HL-60 (cell line): ENCODE results near the gene SEBOX.
A peak's percentile ranks its signal among the peaks of the same experiment; 100 is the strongest.

Experiments
- DNase-seq, 2 experiments: peaks; one replicate each; pipeline ENCODE4 v3.0.0-alpha.2; 2010 to 2020; ENCODE audit warnings: low read depth in 1 of 2, low spot score in 1 of 2
- H3K27ac ChIP-seq: fragments of 250-450 bp; sonication (Bioruptor Pico); replicated peaks from 2 replicates; pipeline ENCODE4 v1.5.1; 2020; ENCODE audit warnings: mild to moderate bottlenecking, moderate library complexity
- H3K27me3 ChIP-seq: fragments of 250-450 bp; sonication (Bioruptor Pico); 2 replicates; pipeline ENCODE4 v1.5.1; 2021; ENCODE audit warnings: mild to moderate bottlenecking, moderate library complexity; ENCODE audit not compliant: insufficient read depth, poor library complexity, severe bottlenecking
- H3K4me3 ChIP-seq: replicated peaks from 2 replicates; pipeline ENCODE4 v1.5.1; 2011; ENCODE audit warnings: mild to moderate bottlenecking, control low read depth, low read length; ENCODE audit not compliant: insufficient read depth
- GABPA ChIP-seq: IDR thresholded peaks from 2 replicates; pipeline ENCODE4 v1.6.1; 2012; ENCODE audit warnings: low read depth
- POLR2AphosphoS5 ChIP-seq: IDR thresholded peaks from 2 replicates; pipeline ENCODE4 v1.6.1; 2012; ENCODE audit warnings: low read depth
- SPI1 ChIP-seq: IDR thresholded peaks from 2 replicates; pipeline ENCODE4 v1.6.1; 2012; ENCODE audit warnings: low read depth, mild to moderate bottlenecking, borderline replicate concordance
- TF ChIP-seq, protein P1 (sequence below): IDR thresholded peaks from 2 replicates; pipeline ENCODE4 v1.6.1; 2012; ENCODE audit warnings: low read depth; ENCODE audit not compliant: insufficient replicate concordance
- TF ChIP-seq, protein P2 (sequence below): IDR thresholded peaks from one replicate; pipeline ENCODE4 v1.5.1; 2011; ENCODE audit warnings: low read length, control low read depth, inconsistent platforms; ENCODE audit not compliant: insufficient read depth

SEBOX gene

DNA sequence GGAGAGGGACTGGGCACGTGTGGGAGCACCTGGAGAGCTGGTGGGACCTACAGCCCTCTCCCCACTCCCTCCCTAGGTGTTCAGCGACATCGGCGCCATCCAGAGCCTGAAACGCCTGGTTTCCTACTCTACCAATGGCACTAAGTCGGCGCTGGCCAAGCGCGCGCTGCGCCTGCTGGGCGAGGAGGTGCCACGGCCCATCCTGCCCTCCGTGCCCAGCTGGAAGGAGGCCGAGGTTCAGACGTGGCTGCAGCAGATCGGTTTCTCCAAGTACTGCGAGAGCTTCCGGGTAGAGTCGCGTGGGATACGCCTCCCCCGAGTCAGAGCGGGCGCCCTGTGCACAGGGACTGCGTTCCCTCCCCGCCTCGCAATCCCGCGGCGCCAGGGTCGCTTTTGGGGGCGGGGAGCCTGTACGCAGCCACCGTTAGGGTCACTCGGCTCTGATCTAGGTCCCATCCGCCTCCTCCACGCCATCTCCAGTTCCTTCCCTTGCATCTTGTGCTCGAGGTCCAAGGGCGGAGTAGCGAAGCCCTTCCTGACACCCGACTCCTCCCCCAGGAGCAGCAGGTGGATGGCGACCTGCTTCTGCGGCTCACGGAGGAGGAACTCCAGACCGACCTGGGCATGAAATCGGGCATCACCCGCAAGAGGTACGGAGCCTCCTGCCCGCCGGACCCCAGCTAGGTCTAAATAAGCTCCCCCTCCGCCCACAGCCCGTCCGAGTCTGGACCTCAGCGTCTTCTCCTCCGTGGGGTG is 19.5 kb upstream of the SEBOX start:
- no peak for TF ChIP-seq SPI1
- TF ChIP-seq POLR2AphosphoS5, result no peak; the same call in 1 of the 2 replicates
- no peak for TF ChIP-seq GABPA
- TF ChIP-seq, protein P1, sequence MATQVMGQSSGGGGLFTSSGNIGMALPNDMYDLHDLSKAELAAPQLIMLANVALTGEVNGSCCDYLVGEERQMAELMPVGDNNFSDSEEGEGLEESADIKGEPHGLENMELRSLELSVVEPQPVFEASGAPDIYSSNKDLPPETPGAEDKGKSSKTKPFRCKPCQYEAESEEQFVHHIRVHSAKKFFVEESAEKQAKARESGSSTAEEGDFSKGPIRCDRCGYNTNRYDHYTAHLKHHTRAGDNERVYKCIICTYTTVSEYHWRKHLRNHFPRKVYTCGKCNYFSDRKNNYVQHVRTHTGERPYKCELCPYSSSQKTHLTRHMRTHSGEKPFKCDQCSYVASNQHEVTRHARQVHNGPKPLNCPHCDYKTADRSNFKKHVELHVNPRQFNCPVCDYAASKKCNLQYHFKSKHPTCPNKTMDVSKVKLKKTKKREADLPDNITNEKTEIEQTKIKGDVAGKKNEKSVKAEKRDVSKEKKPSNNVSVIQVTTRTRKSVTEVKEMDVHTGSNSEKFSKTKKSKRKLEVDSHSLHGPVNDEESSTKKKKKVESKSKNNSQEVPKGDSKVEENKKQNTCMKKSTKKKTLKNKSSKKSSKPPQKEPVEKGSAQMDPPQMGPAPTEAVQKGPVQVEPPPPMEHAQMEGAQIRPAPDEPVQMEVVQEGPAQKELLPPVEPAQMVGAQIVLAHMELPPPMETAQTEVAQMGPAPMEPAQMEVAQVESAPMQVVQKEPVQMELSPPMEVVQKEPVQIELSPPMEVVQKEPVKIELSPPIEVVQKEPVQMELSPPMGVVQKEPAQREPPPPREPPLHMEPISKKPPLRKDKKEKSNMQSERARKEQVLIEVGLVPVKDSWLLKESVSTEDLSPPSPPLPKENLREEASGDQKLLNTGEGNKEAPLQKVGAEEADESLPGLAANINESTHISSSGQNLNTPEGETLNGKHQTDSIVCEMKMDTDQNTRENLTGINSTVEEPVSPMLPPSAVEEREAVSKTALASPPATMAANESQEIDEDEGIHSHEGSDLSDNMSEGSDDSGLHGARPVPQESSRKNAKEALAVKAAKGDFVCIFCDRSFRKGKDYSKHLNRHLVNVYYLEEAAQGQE, result no peak
- TF ChIP-seq, protein P2, sequence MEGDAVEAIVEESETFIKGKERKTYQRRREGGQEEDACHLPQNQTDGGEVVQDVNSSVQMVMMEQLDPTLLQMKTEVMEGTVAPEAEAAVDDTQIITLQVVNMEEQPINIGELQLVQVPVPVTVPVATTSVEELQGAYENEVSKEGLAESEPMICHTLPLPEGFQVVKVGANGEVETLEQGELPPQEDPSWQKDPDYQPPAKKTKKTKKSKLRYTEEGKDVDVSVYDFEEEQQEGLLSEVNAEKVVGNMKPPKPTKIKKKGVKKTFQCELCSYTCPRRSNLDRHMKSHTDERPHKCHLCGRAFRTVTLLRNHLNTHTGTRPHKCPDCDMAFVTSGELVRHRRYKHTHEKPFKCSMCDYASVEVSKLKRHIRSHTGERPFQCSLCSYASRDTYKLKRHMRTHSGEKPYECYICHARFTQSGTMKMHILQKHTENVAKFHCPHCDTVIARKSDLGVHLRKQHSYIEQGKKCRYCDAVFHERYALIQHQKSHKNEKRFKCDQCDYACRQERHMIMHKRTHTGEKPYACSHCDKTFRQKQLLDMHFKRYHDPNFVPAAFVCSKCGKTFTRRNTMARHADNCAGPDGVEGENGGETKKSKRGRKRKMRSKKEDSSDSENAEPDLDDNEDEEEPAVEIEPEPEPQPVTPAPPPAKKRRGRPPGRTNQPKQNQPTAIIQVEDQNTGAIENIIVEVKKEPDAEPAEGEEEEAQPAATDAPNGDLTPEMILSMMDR, result no peak
- Histone ChIP-seq H3K4me3 (peak overlapping the region; percentile 12), H3K27me3 (peaks cover 20% of the 10 kb centered on the region), H3K27ac (no peak overlapping the region)
- peak in 1 of 2 experiments; percentile 36 for DNase-seq

DNA sequence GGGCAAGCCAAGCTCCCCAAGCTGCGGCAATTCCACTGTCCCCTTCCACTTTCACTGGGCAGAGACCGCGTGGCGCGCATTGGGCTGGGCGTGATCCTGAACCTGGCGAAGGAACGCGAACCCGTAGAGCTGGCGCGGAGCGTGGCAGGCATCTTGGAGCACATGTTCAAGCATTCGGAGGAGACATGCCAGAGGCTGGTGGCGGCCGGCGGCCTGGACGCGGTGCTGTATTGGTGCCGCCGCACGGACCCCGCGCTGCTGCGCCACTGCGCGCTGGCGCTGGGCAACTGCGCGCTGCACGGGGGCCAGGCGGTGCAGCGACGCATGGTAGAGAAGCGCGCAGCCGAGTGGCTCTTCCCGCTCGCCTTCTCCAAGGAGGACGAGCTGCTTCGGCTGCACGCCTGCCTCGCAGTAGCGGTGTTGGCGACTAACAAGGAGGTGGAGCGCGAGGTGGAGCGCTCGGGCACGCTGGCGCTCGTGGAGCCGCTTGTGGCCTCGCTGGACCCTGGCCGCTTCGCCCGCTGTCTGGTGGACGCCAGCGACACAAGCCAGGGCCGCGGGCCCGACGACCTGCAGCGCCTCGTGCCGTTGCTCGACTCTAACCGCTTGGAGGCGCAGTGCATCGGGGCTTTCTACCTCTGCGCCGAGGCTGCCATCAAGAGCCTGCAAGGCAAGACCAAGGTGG is 16.3 kb upstream of the SEBOX start:
- Histone ChIP-seq H3K27me3 (peaks cover 20% of the 10 kb centered on the region), H3K4me3 (no peak overlapping the region)

More for the DNA sequence above, 16.3 kb upstream of the SEBOX start:
- no peak overlapping the region for H3K27ac ChIP-seq
- TF ChIP-seq POLR2AphosphoS5 (no peak), SPI1 (no peak), GABPA (no peak)
- TF ChIP-seq, protein P2, result no peak
- TF ChIP-seq, protein P1, result no peak
- no peak for DNase-seq
